Fibroblast of pulmonary artery (primary cell): ENCODE data around the gene HOXC13.

ENCODE experiments used
- DNase-seq: peaks from one replicate; pipeline ENCODE4 v3.0.0-alpha.2; 2010; ENCODE audit warnings: low read depth
- H3K4me3 ChIP-seq: replicated peaks from 2 replicates; pipeline ENCODE4 v1.5.1; 2011; ENCODE audit warnings: low read depth, mild to moderate bottlenecking, control low read depth, low read length, moderate library complexity
- TF ChIP-seq, protein P1 (sequence below): IDR thresholded peaks from 2 replicates; pipeline ENCODE4 v1.5.1; 2011; ENCODE audit warnings: mild to moderate bottlenecking, control low read depth, low read length, inconsistent platforms; ENCODE audit errors: missing control alignments

Gene HOXC13

DNA sequence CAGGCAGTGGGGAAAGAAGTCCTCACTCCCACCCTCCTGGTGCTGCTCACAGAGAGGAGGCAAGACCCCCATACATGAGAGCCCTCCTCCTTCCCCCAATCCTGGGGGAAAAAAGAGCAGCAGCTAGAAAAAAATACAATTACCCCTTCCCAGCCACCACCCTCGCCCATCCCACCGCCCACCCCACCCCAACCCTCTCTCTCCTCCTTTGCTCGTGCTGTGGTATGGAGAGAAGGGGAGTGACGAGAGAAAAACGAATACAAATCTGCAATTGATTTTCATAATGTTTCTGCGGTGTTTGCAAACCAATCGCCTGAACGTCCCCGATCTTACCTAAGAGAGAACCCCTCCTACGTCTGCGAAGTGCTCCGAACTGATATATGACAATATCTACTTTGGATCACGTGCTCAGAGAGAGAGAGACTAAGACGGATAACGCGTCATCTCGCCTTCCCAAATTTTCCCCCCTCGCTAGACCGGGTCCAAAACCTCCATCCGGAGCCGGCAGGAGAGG lies 34.1 kb downstream of the HOXC13 start, which contains the start of gene HOXC11:
HOXC11 (plus strand) TSS at position 405 of the 514 bp plus-strand sequence. CDS start 116 bp downstream, outside the sequence.
- TF ChIP-seq, protein P1, sequence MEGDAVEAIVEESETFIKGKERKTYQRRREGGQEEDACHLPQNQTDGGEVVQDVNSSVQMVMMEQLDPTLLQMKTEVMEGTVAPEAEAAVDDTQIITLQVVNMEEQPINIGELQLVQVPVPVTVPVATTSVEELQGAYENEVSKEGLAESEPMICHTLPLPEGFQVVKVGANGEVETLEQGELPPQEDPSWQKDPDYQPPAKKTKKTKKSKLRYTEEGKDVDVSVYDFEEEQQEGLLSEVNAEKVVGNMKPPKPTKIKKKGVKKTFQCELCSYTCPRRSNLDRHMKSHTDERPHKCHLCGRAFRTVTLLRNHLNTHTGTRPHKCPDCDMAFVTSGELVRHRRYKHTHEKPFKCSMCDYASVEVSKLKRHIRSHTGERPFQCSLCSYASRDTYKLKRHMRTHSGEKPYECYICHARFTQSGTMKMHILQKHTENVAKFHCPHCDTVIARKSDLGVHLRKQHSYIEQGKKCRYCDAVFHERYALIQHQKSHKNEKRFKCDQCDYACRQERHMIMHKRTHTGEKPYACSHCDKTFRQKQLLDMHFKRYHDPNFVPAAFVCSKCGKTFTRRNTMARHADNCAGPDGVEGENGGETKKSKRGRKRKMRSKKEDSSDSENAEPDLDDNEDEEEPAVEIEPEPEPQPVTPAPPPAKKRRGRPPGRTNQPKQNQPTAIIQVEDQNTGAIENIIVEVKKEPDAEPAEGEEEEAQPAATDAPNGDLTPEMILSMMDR: no peak
- H3K4me3 ChIP-seq: no peak within 1 kb of the TSS
- DNase-seq: no peak

DNA sequence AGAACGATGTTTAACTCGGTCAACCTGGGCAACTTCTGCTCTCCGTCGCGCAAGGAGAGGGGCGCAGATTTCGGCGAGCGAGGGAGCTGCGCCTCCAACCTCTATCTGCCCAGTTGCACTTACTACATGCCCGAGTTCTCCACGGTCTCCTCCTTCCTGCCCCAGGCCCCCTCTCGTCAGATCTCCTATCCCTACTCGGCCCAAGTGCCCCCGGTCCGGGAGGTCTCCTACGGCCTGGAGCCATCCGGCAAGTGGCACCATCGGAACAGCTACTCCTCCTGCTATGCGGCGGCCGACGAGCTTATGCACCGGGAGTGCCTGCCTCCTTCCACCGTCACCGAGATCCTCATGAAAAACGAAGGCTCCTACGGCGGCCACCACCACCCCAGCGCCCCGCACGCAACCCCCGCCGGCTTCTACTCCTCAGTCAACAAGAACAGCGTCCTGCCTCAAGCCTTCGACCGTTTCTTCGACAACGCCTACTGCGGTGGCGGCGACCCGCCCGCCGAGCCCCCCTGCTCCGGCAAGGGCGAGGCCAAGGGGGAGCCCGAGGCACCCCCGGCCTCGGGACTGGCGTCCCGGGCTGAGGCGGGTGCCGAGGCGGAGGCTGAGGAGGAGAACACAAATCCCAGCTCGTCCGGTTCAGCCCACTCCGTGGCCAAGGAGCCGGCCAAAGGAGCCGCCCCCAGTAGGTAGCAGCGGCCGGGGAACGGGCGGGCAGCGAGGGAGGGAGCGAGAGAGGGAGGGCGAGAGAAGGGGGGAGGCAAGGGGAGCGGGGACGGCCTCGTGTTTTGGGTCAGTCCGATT lies 34.8 kb downstream of the HOXC13 start:
- no peak for DNase-seq
- TF ChIP-seq, protein P1: no peak
- no peak overlapping the region for H3K4me3 ChIP-seq

DNA sequence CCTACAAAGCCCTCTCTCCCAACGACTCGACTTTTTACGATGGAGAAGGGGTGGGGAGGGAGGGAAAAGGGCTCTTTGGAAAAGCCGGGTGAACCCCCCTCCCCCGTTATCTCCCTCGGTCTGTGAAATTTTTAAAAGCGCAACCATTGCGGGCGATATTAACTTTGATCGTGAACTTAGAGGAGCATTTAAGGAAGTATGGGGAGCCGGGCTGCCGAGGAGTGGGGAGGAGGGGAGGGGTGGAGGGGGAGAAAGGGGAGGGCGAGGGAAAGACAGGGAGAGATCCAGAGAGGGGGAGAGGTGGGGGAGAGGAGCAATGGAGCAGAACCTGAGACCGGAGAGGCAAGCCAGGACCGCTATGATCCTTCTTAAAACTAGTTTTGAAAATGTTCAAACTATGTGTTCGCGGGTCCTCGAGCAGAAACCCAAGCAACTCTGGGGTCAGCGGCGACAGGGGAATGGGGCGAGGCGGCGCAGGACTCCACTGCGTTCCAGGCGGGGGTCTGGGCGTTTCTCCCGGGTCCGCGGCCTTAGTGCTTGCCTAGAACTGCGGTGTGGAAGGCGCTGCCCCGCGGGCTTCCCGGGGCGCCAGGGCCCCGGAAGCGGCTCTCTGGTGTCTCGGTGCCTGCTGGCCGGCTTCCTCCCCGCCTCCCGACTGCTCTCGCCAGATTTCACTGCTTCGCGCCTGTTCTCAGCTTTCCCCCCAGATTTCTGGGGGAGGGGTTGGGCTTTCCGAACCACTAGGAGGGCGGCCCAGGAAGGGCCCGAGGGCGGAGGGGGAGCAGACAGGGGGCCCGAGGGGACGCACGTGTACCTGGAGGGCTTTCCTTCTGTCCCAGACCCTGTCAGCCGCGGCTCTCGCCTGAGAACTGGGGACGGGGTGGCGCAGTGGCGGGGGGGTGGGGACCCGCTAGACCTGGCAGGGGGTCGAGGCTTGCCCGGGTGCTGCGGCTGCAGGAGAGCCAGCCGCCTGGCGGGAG lies 35.7 kb downstream of the HOXC13 start, which contains the start of gene HOTAIR:
HOTAIR (minus strand) TSS at position 871 of the 980 bp plus-strand sequence.
- no peak for DNase-seq
- TF ChIP-seq, protein P1: no peak
- no peak within 1 kb of the TSS for H3K4me3 ChIP-seq

DNA sequence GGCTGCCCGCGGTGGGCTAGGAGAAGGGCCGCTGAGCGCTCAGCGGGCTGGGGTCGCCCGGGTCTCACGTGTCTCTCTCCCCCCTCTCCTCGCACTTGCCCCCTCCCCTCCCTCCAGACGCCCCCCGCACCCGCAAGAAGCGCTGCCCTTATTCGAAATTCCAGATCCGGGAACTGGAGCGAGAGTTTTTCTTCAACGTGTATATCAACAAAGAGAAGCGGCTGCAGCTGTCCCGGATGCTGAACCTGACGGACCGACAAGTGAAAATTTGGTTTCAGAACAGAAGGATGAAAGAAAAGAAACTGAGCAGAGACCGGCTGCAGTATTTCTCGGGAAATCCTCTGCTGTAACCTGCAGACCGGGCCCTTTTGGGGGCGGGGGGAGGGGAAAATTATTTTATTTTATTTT lies 36.4 kb downstream of the HOXC13 start:
- H3K4me3 ChIP-seq: no peak overlapping the region
- TF ChIP-seq, protein P1: no peak
- no peak for DNase-seq

DNA sequence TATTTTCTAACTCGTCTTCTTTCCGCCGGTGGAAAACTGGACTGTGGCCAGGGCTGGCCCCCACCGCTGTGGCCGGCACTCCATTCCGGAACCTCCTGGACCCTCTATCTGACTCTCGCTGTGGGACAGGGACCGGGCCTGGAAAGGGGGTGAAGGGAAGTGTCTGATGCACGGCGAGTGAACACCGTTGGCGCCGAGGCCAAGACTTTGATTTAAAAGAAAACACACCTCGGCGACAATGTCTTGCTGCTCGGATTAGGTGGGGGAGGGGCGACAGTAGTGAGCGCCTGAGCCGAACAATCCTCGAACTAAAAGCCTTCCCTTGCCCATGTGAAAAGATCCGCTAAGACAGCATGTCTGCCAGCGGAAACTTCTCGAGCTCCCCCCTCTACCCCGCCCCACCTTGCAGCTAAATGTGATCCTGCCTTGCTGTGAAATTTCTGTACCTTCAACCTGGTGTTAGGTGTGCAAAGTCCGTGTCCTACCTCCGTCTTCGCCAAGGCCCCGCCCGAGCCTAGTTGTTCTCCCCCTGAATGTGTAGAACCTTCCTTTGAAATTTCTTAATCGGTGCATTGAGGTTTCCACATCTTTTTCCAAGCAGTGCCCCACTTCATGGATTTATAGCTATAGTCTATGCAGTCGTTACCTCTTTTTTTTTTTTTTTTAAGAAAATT lies 37.0 kb downstream of the HOXC13 start:
- no peak overlapping the region for H3K4me3 ChIP-seq
- no peak for DNase-seq
- TF ChIP-seq, protein P1: no peak

DNA sequence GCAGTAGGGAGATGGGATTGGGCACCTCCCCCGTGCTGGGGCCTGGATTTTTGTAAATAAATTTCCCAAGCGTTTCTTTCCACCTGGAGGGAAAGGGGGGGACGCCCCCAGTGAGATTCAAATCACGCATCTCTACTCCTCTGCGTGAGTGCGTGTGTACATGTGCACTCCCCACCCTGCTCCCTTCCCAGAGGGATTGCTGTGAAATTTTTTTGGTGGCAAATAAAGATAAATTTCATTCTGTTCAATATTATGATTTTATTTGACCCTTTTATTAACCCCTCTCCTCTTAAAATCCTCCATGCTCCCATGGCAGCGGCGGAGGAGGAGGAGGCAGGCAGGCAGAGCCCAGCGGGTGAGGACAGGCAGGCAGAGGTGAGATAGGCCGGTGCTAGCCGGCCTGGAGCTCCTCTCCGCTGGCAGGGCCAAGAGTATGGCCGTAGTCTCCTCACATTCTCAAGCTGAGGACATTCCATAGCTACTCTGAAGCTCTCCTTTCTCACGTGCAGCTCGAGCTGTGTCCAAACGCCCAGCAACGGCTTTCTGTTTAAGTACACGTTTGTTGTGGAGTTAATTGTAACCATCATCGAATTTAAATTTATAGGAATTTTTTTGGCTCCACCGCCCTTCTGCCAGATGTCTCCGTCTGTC lies 37.7 kb downstream of the HOXC13 start:
- H3K4me3 ChIP-seq: no peak overlapping the region
- DNase-seq: no peak
- TF ChIP-seq, protein P1: no peak
